ENCODE results near the gene MAP3K3.

DNA sequence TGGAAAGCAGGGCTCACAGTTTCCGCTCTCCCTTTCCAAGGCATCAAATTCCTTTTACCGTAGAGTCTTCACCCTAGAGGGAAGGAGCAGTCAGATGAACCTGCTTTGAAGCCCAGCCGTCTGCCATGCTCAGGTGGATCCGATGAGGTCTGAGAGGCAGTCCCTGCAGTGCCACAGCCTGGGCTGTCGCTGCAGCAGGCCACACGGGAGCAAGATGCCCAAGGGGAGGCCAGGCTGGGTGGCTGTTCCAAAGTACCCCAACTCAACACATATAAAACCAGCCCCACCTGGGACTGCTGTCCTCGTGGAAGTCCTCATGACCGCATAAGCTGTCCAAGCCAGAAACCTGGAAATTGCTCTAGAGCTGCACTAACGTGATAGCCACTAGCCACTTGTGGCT lies 82.6 kb downstream of the MAP3K3 start:
- TF ChIP-seq, protein P1, sequence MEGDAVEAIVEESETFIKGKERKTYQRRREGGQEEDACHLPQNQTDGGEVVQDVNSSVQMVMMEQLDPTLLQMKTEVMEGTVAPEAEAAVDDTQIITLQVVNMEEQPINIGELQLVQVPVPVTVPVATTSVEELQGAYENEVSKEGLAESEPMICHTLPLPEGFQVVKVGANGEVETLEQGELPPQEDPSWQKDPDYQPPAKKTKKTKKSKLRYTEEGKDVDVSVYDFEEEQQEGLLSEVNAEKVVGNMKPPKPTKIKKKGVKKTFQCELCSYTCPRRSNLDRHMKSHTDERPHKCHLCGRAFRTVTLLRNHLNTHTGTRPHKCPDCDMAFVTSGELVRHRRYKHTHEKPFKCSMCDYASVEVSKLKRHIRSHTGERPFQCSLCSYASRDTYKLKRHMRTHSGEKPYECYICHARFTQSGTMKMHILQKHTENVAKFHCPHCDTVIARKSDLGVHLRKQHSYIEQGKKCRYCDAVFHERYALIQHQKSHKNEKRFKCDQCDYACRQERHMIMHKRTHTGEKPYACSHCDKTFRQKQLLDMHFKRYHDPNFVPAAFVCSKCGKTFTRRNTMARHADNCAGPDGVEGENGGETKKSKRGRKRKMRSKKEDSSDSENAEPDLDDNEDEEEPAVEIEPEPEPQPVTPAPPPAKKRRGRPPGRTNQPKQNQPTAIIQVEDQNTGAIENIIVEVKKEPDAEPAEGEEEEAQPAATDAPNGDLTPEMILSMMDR (IDR thresholded peaks at IDR 0.05) = no peak
- no peak for TF ChIP-seq POLR2A (IDR thresholded peaks at IDR 0.05)

All from body of pancreas (tissue), 4 donors.